Measurements from ENCODE around the gene SHISA7. TPM values are rescaled to one million over a fixed set of nuclear protein-coding genes. Genes with fewer than 3 reads are reported as not detected.

SHISA7 gene
- total RNA-seq, 6 experiments from 2014 or later, result not detected

- DNase-seq, result no peak
- H3K4me3 Mint-ChIP-seq, result no peak overlapping the region
- H3K9me3 Mint-ChIP-seq, result peaks cover 10% of the 10 kb centered on the region; the same call in 1 of the 2 replicates
- peaks cover 5% of the 10 kb centered on the region; the same call in 1 of the 2 replicates for H3K36me3 Mint-ChIP-seq (ENCODE audit: low read depth)
- H3K27me3 Mint-ChIP-seq (ENCODE audit: insufficient read depth), result peaks cover 20% of the 10 kb centered on the region
- no peak for TF ChIP-seq CTCF (IDR thresholded peaks at IDR 0.05)
- H3K27ac Mint-ChIP-seq, result no peak overlapping the region
- H3K4me1 Mint-ChIP-seq (ENCODE audit: low read depth), result peaks cover 10% of the 10 kb centered on the region
Measured at GRCh38 chr19:55436847-55437246, 6.3 kb downstream of the SHISA7 start.

- no peaks in the 10 kb centered on the region for H3K36me3 Mint-ChIP-seq (ENCODE audit: low read depth)
- peaks cover 8% of the 10 kb centered on the region for H3K27me3 Mint-ChIP-seq (ENCODE audit: insufficient read depth)
- no peak overlapping the region for H3K27ac Mint-ChIP-seq
- no peak for DNase-seq
- peaks cover 10% of the 10 kb centered on the region; the same call in 1 of the 2 replicates for H3K9me3 Mint-ChIP-seq
- H3K4me3 Mint-ChIP-seq, result no peak overlapping the region
- H3K4me1 Mint-ChIP-seq (ENCODE audit: low read depth), result no peaks in the 10 kb centered on the region
- no peak for TF ChIP-seq CTCF (IDR thresholded peaks at IDR 0.05)
Measured at GRCh38 chr19:55435020-55435419, 8.1 kb downstream of the SHISA7 start.

- H3K9me3 Mint-ChIP-seq, result peaks cover 10% of the 10 kb centered on the region; the same call in 1 of the 2 replicates
- H3K4me3 Mint-ChIP-seq, result no peak overlapping the region
- H3K36me3 Mint-ChIP-seq (ENCODE audit: low read depth), result no peaks in the 10 kb centered on the region
- H3K27ac Mint-ChIP-seq, result no peak overlapping the region
- H3K27me3 Mint-ChIP-seq (ENCODE audit: insufficient read depth), result peaks cover 8% of the 10 kb centered on the region
- no peaks in the 10 kb centered on the region for H3K4me1 Mint-ChIP-seq (ENCODE audit: low read depth)
- no peak for TF ChIP-seq CTCF (IDR thresholded peaks at IDR 0.05)
- DNase-seq, result no peak
Measured at GRCh38 chr19:55434356-55434919, 8.7 kb downstream of the SHISA7 start.

GRCh38 chr19:55433292-55433691 lies 9.8 kb downstream of the SHISA7 start:
- DNase-seq, result no peak
- no peak overlapping the region for H3K4me3 Mint-ChIP-seq
- H3K36me3 Mint-ChIP-seq (ENCODE audit: low read depth), result no peaks in the 10 kb centered on the region
- H3K27ac Mint-ChIP-seq, result no peak overlapping the region
- H3K27me3 Mint-ChIP-seq (ENCODE audit: insufficient read depth), result peaks cover 10% of the 10 kb centered on the region
- H3K4me1 Mint-ChIP-seq (ENCODE audit: low read depth), result no peaks in the 10 kb centered on the region
- H3K9me3 Mint-ChIP-seq, result peaks cover 6% of the 10 kb centered on the region; the same call in 1 of the 2 replicates
- TF ChIP-seq CTCF (IDR thresholded peaks at IDR 0.05), result no peak

GRCh38 chr19:55432241-55432959 lies 10.7 kb downstream of the SHISA7 start:
- TF ChIP-seq CTCF (IDR thresholded peaks at IDR 0.05), result no peak
- H3K36me3 Mint-ChIP-seq (ENCODE audit: low read depth), result no peaks in the 10 kb centered on the region
- peaks cover 6% of the 10 kb centered on the region; the same call in 1 of the 2 replicates for H3K9me3 Mint-ChIP-seq
- no peak overlapping the region for H3K4me3 Mint-ChIP-seq
- H3K27ac Mint-ChIP-seq, result no peak overlapping the region
- peaks cover 16% of the 10 kb centered on the region for H3K27me3 Mint-ChIP-seq (ENCODE audit: insufficient read depth)
- DNase-seq, result peak; percentile 7
- no peaks in the 10 kb centered on the region for H3K4me1 Mint-ChIP-seq (ENCODE audit: low read depth)

Data from HFFc6 (cell line).